Inflammatory macrophage (primary cell): ENCODE measurements around the gene INKA1.
"Not testable (repeated sequence)": the region's sequence is repeated elsewhere in the genome, so short reads cannot be mapped to it uniquely, and the experiment has no call there.

ENCODE experiments used
- DNase-seq, 2 donors: peaks; one replicate each; pipeline ENCODE4 v3.0.0-alpha.2; 2020 to 2022
- total RNA-seq, 18 experiments: gene quantifications; one replicate each; lab custom pipeline; 2026; ENCODE audit warnings: mixed read lengths in 6 of 18, inconsistent platforms in 2 of 18; lab: John Stamatoyannopoulos, UW

The INKA1 gene
- 0.09 to 3.3 (median 0.71) reads per million in 18 experiments for total RNA-seq

DNA sequence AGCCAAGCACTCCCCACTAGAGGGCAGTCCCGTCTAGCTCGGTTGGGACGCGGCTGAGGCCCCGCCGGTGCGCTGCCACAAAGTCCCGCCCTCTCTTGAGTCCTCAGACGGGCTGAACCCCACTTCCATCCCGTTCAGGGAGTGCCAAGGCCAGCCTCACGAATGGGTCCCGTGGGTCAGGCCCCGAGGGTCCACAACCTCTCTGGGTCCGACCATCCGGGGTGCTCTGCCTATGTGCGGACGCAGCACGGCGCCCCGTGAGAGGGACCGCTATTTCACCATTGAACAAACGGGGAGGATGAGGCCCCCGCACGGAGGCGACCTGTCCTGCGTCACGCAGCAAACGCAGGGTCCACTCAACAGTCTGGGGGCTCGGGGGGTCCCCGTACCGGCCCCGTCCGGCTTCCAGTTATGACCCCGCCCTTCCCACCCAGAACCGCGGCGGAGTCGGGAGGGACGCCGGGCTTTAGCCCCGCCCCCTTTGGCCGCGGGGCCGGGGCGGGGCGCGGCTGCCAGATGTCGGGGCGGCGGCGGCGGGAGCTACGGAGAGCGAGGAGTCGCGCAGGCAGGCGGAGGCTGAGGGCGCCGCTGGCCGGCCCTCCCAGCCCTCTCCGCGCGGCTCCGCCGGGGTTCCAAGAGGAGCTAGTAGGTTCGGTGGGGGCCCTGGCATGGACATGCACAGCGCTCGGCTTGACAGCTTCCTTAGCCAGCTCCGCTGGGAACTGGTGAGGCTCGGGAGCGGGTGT lies at the start of gene INKA1:
Gene INKA1 (plus strand): TSS at position 543 of the 746 bp plus-strand sequence. CDS start 132 bp downstream, at position 675.
- peak; percentile 84 to 89 for DNase-seq

DNA sequence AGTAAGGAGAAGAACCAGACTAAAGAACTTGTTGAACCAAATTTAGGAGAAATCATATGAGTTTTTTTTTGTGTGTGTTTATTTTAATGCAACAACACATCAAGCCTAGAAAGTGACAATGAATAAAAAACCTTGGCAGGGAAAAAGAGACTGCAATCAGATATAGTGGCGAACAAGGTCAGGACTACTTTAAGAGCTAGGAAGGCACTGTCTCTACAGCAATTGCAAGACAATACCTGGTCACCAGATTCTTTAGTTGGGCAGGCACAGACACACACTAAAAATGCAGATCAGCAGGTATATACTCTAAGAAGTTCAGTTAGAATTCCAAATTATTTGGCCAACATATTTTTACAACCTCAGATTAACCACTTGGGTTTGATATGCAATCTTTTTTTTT lies 48.5 kb upstream of the INKA1 start:
- DNase-seq: no peak

DNA sequence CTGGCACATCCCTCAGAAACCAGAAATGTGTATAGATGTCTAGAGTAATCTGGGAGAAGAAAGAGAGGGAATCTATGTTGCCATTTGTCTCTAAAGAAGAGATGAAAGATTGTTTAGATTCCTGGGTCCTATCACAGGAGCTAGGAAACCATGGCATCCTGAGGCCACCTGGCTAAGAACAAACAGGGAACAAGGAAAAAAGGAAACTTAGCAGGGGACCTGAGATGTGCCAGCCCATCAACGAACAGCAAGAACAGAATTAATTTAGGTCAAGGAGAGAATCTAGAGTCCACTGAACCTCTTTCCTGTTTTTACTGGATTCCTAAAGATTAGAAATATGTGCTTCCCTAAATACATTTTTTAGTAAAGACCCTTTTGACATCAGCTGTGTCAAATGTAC lies 47.0 kb upstream of the INKA1 start:
- no peak for DNase-seq

DNA sequence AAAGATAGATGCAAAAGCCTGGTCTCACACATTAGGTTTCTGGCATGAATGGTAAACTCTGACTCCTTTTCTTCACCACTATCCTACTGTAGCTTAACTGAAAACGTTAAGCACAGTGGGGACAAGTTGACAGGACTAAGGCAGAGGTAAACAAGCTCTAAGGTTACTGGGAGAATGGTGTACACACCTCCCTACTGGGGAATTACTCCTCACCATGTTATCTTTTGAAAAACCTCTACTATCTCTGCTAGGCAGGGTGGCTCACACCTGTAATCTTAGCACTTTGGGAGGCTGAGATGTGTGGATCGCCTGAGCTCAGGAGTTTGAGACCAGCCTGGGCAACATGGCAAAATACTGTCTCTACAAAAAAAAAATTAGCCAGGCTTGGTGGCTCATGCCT lies 45.9 kb upstream of the INKA1 start:
- no peak for DNase-seq

DNA sequence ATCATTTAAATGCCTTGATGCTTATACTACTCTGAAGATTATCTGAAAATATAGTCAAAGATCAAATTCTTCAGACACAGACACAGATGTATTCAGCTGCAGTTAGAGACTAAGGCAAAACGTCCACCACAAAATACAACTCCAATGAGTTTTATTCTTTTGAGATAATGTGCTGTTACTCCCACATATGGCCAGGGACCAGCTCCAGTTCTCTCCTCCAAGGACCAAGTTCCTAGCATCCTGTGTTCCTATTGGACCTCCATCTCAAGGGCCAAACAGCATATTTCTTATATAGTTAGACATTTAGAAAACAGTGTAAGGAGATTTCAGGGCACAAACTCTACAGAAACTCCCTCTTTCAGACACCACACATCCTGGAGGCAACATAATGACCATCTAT lies 43.8 kb upstream of the INKA1 start:
- DNase-seq: no peak

DNA sequence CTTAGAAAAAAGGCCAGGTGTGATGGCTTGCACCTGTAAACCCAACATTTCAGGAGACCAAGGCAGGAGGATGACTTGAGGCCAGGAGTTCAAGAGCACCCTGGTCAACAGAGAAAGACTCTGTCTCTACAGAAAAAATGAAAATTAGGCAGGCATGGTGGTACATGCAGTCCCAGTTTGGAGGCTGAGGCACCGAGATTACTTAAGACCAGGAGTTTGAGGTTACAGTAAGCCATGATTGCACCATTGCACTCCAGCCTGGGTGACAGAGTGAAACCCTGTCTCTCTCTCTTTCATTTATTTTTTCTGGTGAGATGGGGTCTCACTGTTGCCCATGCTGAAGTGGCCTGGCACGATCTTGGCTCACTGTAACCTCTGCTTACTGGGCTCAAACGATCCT lies 41.4 kb upstream of the INKA1 start:
- no peak for DNase-seq

DNA sequence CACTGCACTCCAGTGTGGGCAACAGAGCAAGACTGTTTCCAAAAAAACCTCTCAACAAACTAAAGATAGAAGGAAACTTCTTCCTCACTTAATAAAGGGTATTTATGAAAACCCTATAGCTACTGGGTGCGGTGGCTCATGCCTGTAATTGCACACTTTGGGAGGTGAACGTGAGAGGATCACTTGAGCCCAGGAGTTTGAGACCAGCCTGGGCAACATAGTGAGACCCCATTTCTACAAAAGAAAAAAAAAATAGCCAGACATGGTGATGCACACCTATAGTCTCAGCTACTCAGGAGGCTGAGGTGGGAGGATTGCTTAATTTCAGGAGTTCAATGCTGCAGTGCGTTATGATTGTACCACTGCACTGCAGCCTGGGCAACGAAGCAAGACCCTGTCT lies 39.1 kb upstream of the INKA1 start:
- DNase-seq: no peak

DNA sequence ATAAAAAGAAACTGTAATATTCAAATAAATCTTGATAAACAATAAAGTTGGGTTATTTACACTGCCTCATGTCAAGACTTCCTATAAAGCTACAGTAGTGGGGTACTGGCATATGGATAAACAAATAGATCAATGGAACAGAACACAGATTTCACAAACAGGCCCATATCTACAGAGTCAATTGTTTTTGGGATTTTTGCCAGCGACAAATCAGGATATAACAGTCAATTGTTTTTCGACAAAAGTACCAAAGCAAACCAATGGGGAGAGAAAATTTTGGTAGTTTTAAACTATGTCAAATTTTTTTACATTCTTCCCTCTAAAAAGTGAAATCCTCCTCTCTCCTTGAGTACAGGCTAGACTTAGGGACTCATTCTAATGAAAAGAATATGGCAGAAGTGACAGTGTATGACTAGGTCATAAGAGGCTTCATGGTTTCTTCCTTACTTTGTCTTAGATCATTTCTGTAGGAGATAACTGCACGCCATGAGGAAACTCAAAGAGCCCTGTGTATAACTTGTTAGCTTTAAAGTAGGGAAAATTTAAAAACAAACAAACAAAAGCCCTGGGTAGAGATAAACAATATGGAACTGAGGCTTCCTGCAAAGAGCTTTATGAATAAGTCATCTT lies 33.7 kb upstream of the INKA1 start:
- DNase-seq: no peak

DNA sequence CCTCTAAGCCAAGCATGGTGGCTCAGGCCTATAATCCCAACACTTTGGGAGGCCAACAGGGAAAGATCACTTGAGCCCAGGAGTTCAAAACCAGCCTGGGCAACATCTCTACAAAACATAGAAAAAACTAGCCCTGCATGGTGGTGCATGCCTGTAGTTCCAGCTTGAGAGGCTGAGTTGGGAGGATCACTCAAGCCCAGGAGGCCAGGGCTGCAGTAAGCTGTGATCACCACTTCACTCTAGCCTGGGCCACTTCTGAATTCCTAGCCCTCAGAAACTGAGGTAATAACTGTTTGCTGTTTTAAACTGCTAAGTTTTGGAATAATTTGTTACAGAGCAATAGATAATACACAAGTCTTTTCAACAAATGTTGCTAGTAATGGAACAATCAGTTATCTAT lies 33.1 kb upstream of the INKA1 start:
- no peak for DNase-seq

DNA sequence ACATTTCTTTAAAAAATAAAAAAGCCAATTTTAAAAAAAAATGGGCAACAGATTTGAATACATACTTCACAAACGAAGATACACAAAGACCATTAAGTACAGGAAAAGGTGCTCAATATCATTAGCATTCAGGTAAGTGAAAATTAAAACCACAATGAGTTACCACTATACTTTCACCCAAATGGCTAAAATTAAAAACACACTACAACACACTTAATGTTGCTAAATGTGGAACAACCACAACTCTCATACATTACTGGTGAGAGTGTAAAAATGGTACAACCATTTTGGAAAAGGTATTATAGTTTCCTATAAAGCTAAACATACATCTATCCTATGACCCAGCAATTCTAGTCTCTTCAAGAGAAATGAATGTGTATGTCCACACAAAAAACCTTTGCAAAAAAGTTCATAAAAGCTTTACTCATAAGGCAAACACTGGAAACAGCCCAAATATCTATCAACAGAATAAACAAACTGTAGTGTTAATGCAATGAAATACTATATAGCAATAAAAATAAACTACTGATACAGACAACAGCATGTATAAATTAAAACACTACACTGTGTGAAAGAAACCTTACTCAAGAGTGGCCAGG lies 31.6 kb upstream of the INKA1 start:
- no peak for DNase-seq

DNA sequence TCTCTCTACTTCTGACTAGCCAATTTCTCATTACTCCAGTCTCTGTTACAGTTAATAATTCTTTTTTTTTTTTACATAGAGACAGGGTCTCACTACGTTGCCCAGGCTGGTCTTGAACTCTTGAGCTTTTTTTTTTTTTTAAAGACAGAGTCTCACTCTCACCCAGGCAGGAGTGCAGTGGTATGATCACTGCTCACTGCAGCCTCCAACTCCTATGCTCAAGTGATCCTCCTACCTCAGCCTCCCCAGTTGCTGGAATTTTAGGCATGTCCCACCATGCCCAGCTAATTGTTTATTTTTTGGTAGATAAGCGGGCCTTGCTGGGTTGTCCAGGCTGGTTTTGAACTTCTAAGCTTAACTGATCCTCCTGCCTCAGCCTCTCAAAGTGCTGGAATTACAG lies 30.4 kb upstream of the INKA1 start:
- no peak for DNase-seq

DNA sequence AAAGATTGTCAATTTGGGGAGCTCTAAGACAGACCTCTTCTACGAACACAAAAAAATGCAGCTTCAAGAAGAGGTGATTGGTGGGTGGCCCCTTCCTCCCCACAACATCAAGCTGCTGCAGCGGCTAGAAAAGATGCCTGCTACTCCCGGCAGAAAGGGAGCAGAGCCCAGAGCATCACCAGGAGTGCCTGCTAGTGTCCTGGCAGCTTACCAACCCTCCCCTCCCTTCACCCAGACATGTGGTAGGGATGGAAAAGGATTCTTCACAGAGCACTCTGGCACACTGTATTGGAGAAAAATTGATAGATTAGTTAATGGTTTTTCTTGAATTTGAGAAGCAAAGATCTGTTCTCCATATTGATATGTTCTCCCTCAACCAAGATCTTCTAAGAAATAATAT lies 27.5 kb upstream of the INKA1 start:
- DNase-seq: no peak

DNA sequence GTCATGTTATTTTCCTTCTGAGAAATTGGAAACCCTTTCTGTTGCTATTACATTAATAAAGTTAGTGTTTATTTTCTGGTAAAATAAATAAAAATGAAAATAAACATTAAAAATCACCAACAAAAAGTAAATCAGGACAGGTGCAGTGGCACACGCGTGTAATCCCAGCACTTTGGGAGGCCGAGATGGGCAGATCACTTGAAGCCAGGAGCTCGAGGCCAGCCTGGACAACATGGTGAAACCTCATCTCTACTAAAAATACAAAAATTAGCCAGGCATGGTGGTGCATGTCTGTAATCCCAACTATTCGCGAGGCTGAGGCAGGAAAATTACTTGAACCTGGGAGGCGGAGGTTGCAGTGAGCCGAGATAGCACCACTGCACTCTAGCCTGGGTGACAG lies 27.0 kb upstream of the INKA1 start:
- not testable (repeated sequence) for DNase-seq

DNA sequence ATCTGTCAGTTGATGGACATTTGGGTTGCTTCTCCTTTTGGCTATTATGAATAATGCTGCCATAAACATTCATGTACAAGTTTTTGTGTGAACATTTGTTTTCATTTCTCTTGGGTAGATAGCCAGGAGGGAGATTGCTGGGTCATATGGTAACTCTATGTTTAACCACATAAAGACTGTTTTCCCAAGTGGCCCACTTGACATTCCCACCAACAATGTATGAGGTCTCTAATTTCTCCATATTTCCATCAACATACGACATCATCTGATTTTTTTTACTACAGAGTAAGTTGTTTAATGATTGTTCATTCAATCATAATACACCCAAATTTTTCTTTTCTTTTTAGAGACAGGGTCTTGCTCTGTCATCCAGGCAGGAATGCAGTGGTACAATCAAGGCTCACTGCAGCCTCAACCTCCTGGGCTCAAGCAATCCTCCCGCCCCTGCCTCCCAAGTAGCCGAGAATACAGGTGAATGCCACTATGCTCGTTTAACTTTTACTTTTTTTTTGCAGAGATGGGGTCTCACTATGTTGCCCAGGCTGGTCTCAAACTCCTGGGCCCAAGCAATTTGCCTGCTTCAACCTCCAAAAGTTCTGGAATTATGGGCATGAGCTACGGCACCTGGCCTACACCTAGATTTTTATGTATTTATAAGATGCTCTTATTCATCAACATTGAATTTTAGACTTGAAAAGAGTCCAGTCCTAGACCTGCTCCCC lies 23.5 kb upstream of the INKA1 start:
- no peak for DNase-seq

DNA sequence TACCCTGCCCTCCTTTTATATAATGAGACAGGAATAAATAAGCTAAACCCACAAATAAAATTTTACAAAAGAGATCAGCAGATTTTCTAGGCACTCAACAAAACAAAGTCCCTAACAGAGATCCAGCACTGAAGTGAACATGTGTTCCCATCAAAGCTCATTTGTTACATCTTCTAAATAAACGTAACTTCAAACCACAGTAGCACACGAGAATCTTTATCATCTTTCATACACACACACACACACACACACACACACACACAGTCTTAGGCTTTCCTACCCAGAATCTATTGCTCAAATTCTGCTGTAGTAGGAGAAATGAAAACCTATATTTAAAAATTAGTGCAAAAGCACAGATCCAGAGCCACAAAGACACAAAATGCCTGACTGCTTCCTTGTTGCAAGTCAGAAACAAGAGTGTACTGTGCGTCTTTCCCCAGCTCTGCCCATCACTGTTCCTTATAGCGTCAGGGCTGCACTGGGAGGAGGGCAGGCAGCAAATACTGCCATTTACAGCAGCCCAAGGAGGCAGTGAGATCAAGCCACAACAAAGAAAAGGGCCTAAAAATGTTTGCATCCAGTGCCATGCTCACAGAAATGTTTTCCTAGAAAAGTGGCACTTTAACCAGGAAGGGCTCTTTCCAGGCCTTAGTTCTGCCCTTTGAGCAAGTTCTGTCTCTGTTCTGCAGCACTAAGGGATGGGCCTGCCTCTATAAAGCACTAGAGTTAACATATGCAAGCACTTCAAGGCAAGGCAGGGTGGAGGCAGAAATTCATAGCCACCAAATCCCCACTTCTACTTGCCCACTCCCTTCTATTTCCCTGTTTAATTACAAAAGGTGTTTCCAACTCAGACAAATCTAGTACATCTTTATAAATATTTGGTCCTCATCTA lies 22.7 kb upstream of the INKA1 start:
- DNase-seq: no peak

DNA sequence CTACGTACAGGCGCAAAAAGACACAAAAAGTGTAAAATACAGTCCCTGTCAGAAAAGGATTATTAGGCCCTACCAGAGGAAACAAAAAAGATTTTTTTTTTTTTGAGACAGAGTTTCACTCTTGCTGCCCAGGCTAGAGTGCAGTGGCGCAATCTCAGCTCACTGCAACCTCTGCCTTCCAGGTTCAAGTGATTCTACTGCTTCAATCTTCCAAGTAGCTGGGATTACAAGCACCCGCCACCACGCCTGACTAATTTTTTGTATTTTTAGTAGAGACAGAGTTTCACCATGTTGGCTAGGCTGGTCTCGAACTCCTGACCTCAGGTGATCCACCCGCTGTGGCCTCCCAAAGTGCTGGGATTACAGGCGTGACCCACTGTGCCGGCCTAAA lies 22.1 kb upstream of the INKA1 start:
- DNase-seq: not testable (repeated sequence)

DNA sequence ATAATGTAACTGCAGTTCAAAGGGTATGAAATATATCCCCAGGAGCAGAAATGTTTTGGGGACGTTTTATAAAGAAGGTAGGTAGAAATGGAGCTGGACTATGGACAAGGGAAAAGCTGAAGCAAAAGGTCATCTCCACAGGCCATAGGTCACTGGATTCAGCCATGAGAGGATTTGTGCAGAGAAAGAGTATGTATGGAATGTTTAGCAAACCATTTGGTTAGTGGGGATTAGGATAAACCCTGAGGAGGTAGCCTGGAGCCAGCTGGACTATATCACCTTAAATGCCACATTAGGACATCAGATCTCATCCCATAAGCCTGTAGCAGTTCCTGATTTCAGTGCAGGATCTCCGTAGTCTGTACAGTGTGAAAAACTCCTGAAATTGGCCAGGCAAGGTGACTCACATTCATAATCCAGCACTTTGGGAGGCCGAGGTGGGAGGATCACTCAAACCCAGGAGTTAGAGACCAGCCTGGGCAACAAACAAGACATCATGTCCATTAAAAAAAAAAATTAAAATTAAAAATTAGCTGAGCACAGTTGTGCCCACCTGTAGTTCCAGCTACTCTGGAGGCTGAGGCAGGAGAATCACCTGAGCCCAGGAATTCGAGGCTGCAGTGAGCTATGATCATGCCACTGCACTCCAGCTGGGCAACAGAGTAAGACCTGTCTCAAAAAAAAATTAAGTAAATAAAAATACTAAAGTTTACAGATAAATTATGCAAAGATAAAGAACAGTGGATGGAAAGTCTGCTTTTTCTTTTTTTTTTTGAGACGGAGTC lies 21.5 kb upstream of the INKA1 start:
- DNase-seq: no peak

DNA sequence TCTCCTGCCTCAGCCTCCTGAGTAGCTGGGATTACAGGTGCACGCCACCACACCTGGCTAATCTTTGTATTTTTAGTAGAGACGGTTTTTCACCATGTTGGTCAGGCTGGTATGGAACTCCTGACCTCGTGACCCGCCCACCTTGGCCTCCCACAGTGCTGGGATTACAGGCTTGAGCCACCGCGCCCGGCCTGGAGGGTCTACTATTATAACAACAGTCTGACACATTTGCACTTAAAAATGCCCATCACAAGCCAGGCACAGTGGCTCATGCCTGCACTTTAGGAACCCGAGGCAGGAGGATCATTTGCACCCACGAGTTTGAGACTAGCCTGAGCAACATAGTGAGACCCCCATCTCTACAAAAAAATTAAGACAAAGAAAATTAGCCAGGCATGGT lies 20.8 kb upstream of the INKA1 start:
- not testable (repeated sequence) for DNase-seq

DNA sequence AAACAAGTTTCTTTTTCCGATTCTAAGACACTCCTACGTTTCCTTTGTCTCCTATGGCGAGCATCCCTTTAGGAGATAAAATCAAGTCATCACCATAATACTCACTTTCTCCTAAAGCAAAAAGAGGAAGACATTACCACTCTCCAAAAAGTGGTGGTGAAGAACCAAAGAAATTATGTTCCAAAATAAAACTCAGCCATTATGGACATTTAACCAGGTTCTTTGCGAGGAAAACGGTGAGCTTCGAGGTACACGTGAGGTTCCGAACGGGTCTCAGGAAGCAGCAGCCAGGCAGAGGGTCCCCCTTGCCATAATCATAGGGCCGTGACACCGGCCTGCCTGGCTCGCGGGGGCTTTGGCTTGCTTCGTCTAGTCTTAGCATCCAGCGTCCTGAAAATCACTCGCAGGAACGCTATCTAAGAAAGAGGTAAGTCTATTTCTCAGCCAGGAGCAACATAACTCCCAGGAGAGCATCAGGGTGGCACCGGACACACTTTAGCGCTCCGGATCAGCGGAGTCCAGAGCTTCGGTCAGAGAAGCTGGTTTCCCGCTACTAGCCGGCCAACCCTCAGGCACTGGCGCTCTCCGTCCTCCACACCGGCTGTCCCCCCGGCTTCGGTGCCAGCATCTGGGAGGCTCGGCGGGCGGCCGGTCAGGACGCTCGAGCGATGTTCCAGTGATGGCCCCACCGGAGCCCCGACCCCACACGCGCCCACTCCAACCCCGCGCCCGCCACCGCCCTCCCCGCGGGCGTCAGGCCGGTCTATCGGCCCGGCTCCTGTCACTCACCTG lies 17.3 kb upstream of the INKA1 start:
- peak; percentile 9 to 26 for DNase-seq

DNA sequence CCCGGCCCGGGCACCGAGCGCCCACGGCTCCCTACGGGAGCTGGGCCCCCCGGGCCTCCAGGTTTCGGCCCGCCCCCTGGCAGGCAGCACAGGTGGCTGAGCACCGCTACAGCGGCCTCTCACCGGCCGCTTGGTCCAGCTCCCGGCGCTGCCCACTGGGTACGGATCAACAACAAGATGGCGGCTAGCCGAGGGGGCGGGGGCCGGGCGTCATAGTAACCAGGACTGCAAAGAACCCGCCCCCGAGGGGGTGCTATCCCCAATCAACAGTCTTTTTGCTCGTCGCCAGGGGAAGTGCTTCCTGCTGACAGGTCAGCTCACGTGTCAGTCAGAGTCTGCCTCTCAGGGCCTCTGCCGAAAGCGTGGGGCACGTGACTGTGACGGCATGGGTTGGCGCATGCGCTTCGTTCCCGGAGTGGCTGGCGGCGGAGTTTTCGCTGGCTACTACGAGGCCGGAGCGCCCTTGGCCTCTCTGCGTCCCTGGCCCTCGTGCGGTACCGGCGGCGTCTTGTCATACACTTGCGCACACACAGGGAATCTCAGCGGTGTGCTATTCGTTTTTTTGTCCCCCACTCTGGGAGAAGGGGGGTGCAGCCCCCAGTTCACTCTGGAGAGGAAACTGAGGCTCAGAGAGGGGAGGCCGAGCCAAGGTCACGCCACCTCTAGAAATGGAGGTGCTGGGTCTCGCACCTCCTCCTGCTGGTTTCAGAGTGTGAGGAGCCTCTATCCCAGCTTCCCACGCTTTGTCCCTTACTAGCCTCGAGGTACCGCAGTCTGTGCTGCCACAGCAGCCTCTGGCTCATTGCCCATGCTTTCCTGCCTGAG lies 16.5 kb upstream of the INKA1 start, which contains the start of gene IP6K1:
Gene IP6K1 (minus strand): TSS at position 186 of the 825 bp plus-strand sequence. CDS start 38,502 bp downstream, outside the sequence.
- peak; percentile 100 for DNase-seq
